ENCODE results near the gene SLC22A5.

Gene SLC22A5

DNA sequence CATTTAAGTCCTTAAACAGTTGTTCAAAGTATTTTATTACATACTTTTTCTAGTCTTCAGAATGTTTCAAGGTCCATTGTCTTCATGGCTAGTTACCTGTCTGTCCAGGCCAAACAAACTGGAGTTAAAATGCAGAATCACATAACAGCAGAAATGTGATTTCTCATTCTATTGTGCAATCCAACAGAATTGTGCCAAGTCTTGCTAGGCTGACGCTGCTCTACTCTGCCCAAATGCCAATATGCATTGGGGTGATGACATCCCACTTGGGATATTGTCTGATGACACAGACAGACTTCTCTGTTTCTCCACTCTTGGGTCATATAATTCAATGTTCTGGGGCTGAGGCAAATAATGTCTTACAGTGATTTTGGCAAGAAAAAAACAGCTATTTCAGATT is 5.2 kb upstream of the SLC22A5 start:
- Histone ChIP-seq H3K9me3 (ENCODE audit: insufficient read depth, low read length, severe bottlenecking) (no peaks in the 10 kb centered on the region), H3K9ac (ENCODE audit: low read depth, low read length) (no peak overlapping the region), H3K36me3 (ENCODE audit: insufficient read depth, low read length) (no peaks in the 10 kb centered on the region), H3K4me2 (ENCODE audit: insufficient read depth, low read length) (no peak overlapping the region), H3K27me3 (ENCODE audit: insufficient read depth, low read length, poor library complexity) (peaks cover 3% of the 10 kb centered on the region), H3K79me2 (ENCODE audit: insufficient read depth, low read length) (no peaks in the 10 kb centered on the region), H3K4me3 (ENCODE audit: low read depth in 1 of 2, low read length in 2 of 2) (no peak overlapping the region), H4K20me1 (ENCODE audit: insufficient read depth, low read length) (no peaks in the 10 kb centered on the region), H2AFZ (ENCODE audit: low read depth, low read length) (no peak overlapping the region), H3K4me1 (ENCODE audit: insufficient read depth, low read length) (no peaks in the 10 kb centered on the region), H3K27ac (ENCODE audit: low read length) (no peak overlapping the region)
- ATAC-seq (ENCODE audit: insufficient read depth, low read depth) (no peak), DNase-seq (no peak)
- TF ChIP-seq, protein P1, sequence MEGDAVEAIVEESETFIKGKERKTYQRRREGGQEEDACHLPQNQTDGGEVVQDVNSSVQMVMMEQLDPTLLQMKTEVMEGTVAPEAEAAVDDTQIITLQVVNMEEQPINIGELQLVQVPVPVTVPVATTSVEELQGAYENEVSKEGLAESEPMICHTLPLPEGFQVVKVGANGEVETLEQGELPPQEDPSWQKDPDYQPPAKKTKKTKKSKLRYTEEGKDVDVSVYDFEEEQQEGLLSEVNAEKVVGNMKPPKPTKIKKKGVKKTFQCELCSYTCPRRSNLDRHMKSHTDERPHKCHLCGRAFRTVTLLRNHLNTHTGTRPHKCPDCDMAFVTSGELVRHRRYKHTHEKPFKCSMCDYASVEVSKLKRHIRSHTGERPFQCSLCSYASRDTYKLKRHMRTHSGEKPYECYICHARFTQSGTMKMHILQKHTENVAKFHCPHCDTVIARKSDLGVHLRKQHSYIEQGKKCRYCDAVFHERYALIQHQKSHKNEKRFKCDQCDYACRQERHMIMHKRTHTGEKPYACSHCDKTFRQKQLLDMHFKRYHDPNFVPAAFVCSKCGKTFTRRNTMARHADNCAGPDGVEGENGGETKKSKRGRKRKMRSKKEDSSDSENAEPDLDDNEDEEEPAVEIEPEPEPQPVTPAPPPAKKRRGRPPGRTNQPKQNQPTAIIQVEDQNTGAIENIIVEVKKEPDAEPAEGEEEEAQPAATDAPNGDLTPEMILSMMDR (IDR thresholded peaks at IDR 0.05; ENCODE audit: borderline replicate concordance, extremely low read depth, low read length, poor library complexity, severe bottlenecking) = no peak
- no peak for TF ChIP-seq EZH2 (IDR thresholded peaks at IDR 0.05; ENCODE audit: borderline replicate concordance, low read depth, low read length, severe bottlenecking)

DNA sequence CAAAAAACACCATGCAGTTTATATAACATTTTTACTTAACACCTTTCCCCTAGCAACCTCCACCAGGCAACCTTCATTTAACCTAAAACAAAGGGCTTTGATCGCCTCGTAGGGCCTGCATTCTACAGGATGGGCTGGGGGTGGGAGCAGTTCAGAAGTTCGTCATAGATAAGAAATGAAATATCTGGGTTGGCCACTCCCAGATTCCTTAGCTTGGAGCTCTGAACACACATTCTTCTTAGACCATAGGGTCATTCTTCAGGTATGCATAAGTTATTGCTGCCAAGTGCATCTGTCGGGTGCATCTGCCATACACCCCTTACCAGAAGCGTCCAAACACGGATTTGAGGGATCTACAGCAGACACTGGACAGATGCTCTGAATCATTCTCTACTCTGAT is 4.3 kb upstream of the SLC22A5 start:
- Histone ChIP-seq H3K27me3 (ENCODE audit: insufficient read depth, low read length, poor library complexity) (peaks cover 3% of the 10 kb centered on the region), H3K9ac (ENCODE audit: low read depth, low read length) (no peak overlapping the region), H2AFZ (ENCODE audit: low read depth, low read length) (no peak overlapping the region), H3K27ac (ENCODE audit: low read length) (no peak overlapping the region), H3K9me3 (ENCODE audit: insufficient read depth, low read length, severe bottlenecking) (no peaks in the 10 kb centered on the region), H3K79me2 (ENCODE audit: insufficient read depth, low read length) (no peaks in the 10 kb centered on the region), H4K20me1 (ENCODE audit: insufficient read depth, low read length) (no peaks in the 10 kb centered on the region), H3K4me2 (ENCODE audit: insufficient read depth, low read length) (no peak overlapping the region), H3K4me1 (ENCODE audit: insufficient read depth, low read length) (no peaks in the 10 kb centered on the region), H3K36me3 (ENCODE audit: insufficient read depth, low read length) (no peaks in the 10 kb centered on the region), H3K4me3 (ENCODE audit: low read depth in 1 of 2, low read length in 2 of 2) (no peak overlapping the region)
- no peak for DNase-seq
- no peak for TF ChIP-seq EZH2 (IDR thresholded peaks at IDR 0.05; ENCODE audit: borderline replicate concordance, low read depth, low read length, severe bottlenecking)
- TF ChIP-seq, protein P1 (IDR thresholded peaks at IDR 0.05; ENCODE audit: borderline replicate concordance, extremely low read depth, low read length, poor library complexity, severe bottlenecking) = no peak
- ATAC-seq (ENCODE audit: insufficient read depth, low read depth) = no peak

DNA sequence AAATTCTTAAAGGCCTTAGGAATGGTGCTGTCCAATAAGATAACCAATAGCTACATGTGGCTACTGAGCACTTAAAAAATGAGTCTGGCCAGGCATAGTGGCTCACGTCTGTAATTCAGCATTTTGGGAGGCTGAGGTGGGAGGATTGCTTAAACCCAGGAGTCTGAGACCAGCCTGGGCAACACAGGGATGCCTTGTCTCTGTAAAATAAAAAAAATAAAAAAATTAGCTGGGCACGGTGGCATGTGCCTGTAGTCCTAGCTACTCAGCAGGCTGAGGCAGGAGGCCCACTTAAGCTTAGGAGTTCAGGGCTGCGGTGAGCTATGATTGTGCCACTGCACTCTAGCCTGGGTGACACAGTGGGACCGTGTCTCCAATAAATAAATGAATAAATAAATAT is 1.3 kb upstream of the SLC22A5 start:
- Histone ChIP-seq H3K9ac (ENCODE audit: low read depth, low read length) (no peak overlapping the region), H4K20me1 (ENCODE audit: insufficient read depth, low read length) (no peaks in the 10 kb centered on the region), H3K27ac (ENCODE audit: low read length) (no peak overlapping the region), H3K4me2 (ENCODE audit: insufficient read depth, low read length) (no peak overlapping the region), H3K9me3 (ENCODE audit: insufficient read depth, low read length, severe bottlenecking) (no peaks in the 10 kb centered on the region), H3K79me2 (ENCODE audit: insufficient read depth, low read length) (no peaks in the 10 kb centered on the region), H3K4me1 (ENCODE audit: insufficient read depth, low read length) (no peaks in the 10 kb centered on the region), H3K4me3 (ENCODE audit: low read depth in 1 of 2, low read length in 2 of 2) (no peak overlapping the region), H3K36me3 (ENCODE audit: insufficient read depth, low read length) (no peaks in the 10 kb centered on the region), H3K27me3 (ENCODE audit: insufficient read depth, low read length, poor library complexity) (peaks cover 3% of the 10 kb centered on the region), H2AFZ (ENCODE audit: low read depth, low read length) (no peak overlapping the region)
- ATAC-seq (ENCODE audit: insufficient read depth, low read depth) = no peak
- TF ChIP-seq, protein P1 (IDR thresholded peaks at IDR 0.05; ENCODE audit: borderline replicate concordance, extremely low read depth, low read length, poor library complexity, severe bottlenecking) = no peak
- TF ChIP-seq EZH2 (IDR thresholded peaks at IDR 0.05; ENCODE audit: borderline replicate concordance, low read depth, low read length, severe bottlenecking) = no peak
- DNase-seq = no peak

DNA sequence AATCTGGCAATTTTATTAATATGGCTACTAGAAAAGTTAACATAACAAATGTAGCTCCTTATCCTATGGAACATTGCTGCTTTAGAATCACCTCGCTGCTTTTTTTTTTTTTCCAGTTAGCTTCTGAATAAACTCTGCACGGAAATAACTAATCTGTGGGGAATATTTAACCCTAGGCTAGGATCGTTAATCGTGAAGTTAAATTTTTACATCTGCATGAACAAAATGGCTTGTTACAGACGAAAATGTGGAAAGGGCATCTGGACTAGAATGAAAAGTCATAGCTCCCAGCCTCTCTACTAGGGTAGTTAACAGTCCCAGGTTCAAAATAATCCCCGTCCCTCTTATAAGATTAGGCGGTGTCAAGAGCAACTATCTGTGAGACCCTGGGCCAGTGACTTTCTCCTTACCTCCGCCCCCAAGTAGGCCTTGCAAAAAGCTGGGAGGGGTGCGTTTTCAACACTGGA is 470 bp upstream of the SLC22A5 start:
- no peaks in the 10 kb centered on the region for H3K79me2 ChIP-seq (ENCODE audit: insufficient read depth, low read length)
- H3K27me3 ChIP-seq (ENCODE audit: insufficient read depth, low read length, poor library complexity) = peaks cover 3% of the 10 kb centered on the region
- no peaks in the 10 kb centered on the region for H3K4me1 ChIP-seq (ENCODE audit: insufficient read depth, low read length)
- H3K4me3 ChIP-seq (ENCODE audit: low read depth in 1 of 2, low read length in 2 of 2) = no peak overlapping the region
- H3K9me3 ChIP-seq (ENCODE audit: insufficient read depth, low read length, severe bottlenecking) = no peaks in the 10 kb centered on the region
- no peak overlapping the region for H3K27ac ChIP-seq (ENCODE audit: low read length)
- no peak for TF ChIP-seq EZH2 (IDR thresholded peaks at IDR 0.05; ENCODE audit: borderline replicate concordance, low read depth, low read length, severe bottlenecking)
- TF ChIP-seq, protein P1 (IDR thresholded peaks at IDR 0.05; ENCODE audit: borderline replicate concordance, extremely low read depth, low read length, poor library complexity, severe bottlenecking) = no peak
- H3K9ac ChIP-seq (ENCODE audit: low read depth, low read length) = no peak overlapping the region
- H3K4me2 ChIP-seq (ENCODE audit: insufficient read depth, low read length) = no peak overlapping the region
- H3K36me3 ChIP-seq (ENCODE audit: insufficient read depth, low read length) = no peaks in the 10 kb centered on the region
- H4K20me1 ChIP-seq (ENCODE audit: insufficient read depth, low read length) = no peaks in the 10 kb centered on the region
- ATAC-seq (ENCODE audit: insufficient read depth, low read depth) (no peak), DNase-seq (no peak)
- no peak overlapping the region for H2AFZ ChIP-seq (ENCODE audit: low read depth, low read length)
